Endothelial cell of umbilical vein (primary cell): ENCODE results near the gene LRRN4CL. TPM values are rescaled to one million over a fixed set of nuclear protein-coding genes. Genes with fewer than 3 reads are reported as not detected.

Experiments
- BruUV-seq: library from RNA; stranded (reverse); fragments of 400-500 nt; replicated peaks from 2 replicates; lab custom pipeline; 2021; lab: Mats Ljungman, UMichigan
- CTCF ChIA-PET: fragments of 300-600, 350-600 bp; sonication (Branson Sonifier 250); formaldehyde crosslinking; loops from one replicate; lab custom pipeline; 2021; ENCODE audit warnings: antibody characterized with exemption, inconsistent platforms; lab: Charles Lee
- POLR2A ChIA-PET: fragments of 300-600, 350-600 bp; sonication (Branson Sonifier 250); formaldehyde crosslinking; loops from one replicate; lab custom pipeline; 2021; ENCODE audit warnings: antibody characterized with exemption, inconsistent platforms; lab: Charles Lee
- DNase-seq: peaks from one replicate; pipeline ENCODE4 v3.0.0-alpha.2; 2011; ENCODE audit warnings: low read depth, low spot score
- FAIRE-seq: peaks from 2 replicates; lab custom pipeline; 2011; peaks lifted over from hg19 to GRCh38; lab: Jason Lieb, UNC
- H2AFZ ChIP-seq: 2 replicates; pipeline ENCODE4 v1.6.0; 2012; ENCODE audit warnings: low read depth, low read length, control low read depth, inconsistent platforms
- H3K27ac ChIP-seq: 2 replicates; pipeline ENCODE4 v1.5.1; 2011; ENCODE audit warnings: low read depth, mild to moderate bottlenecking, control low read depth, low read length, moderate library complexity; ENCODE audit not compliant: insufficient read depth
- H3K27me3 ChIP-seq, 2 experiments: 2 replicates each; pipeline versions ENCODE4 v1.6.0 to v1.6.1; 2011; ENCODE audit warnings: low read length in 2 of 2, mixed read lengths in 1 of 2; ENCODE audit not compliant: control insufficient read depth in 2 of 2, insufficient read depth in 2 of 2
- H3K36me3 ChIP-seq, 2 experiments: 2 replicates in 1 of 2; 3 replicates in 1 of 2; pipeline ENCODE4 v1.5.1; 2011; ENCODE audit warnings: low read length in 2 of 2, mild to moderate bottlenecking in 1 of 2, moderate library complexity in 1 of 2; ENCODE audit not compliant: control insufficient read depth in 2 of 2, insufficient read depth in 2 of 2; ENCODE audit errors: extremely low read depth in 1 of 2
- H3K4me1 ChIP-seq: 3 replicates; pipeline ENCODE4 v1.5.1; 2011; ENCODE audit warnings: mild to moderate bottlenecking, low read length; ENCODE audit not compliant: control insufficient read depth, insufficient read depth; ENCODE audit errors: extremely low read depth
- H3K4me2 ChIP-seq: 2 replicates; pipeline ENCODE4 v1.6.1; 2011; ENCODE audit warnings: low read length, control low read depth, mixed read lengths; ENCODE audit not compliant: insufficient read depth
- H3K4me3 ChIP-seq, 3 experiments: fragments of 200-600 bp in 1 of 3; sonication (generic), shearing (Covaris generic) in 1 of 3; replicated peaks in 1 of 3; 2 replicates each; pipeline ENCODE4 v1.5.1; 2011 to 2016; ENCODE audit warnings: control low read depth in 3 of 3, low read length in 3 of 3, mild to moderate bottlenecking in 2 of 3, inconsistent platforms in 1 of 3, low read depth in 1 of 3, moderate library complexity in 1 of 3; ENCODE audit not compliant: insufficient read depth in 1 of 3
- H3K79me2 ChIP-seq: 2 replicates; pipeline ENCODE4 v1.6.0; 2012; ENCODE audit warnings: low read length, inconsistent platforms; ENCODE audit not compliant: control insufficient read depth, insufficient read depth
- H3K9ac ChIP-seq: replicated peaks from 2 replicates; pipeline ENCODE3; 2011; ENCODE audit warnings: low read length, control low read depth; ENCODE audit not compliant: insufficient read depth; ENCODE audit errors: extremely low read depth
- H3K9me1 ChIP-seq: replicated peaks from 3 replicates; pipeline ENCODE4 v1.6.0; 2011; ENCODE audit warnings: mild to moderate bottlenecking, low read length; ENCODE audit not compliant: control insufficient read depth, insufficient read depth; ENCODE audit errors: extremely low read depth
- H3K9me3 ChIP-seq: replicated peaks from 2 replicates; pipeline ENCODE4 v1.5.1; 2012; ENCODE audit warnings: low read length, inconsistent platforms; ENCODE audit not compliant: control insufficient read depth, insufficient read depth
- H4K20me1 ChIP-seq: replicated peaks from 2 replicates; pipeline ENCODE3; 2011; ENCODE audit warnings: mild to moderate bottlenecking, low read length; ENCODE audit not compliant: control insufficient read depth, insufficient read depth; ENCODE audit errors: extremely low read depth
- CTCF ChIP-seq, 2 donors: IDR thresholded peaks; 1 replicate in 1 of 2; 2 replicates in 1 of 2; pipeline ENCODE4 v1.5.1; 2011; ENCODE audit warnings: low read length in 2 of 2, mild to moderate bottlenecking in 2 of 2, moderate library complexity in 2 of 2, control low read depth in 1 of 2, inconsistent platforms in 1 of 2, low read depth in 1 of 2; ENCODE audit not compliant: insufficient read depth in 1 of 2; ENCODE audit errors: extremely low read depth in 1 of 2
- EZH2 ChIP-seq: IDR thresholded peaks from 2 replicates; pipeline ENCODE4 v1.6.1; 2012; ENCODE audit warnings: borderline replicate concordance, low read depth, mild to moderate bottlenecking, moderate library complexity, low read length, inconsistent platforms; ENCODE audit not compliant: severe bottlenecking
- FOS ChIP-seq: IDR thresholded peaks from 2 replicates; pipeline ENCODE4 v1.6.1; 2011; ENCODE audit warnings: mild to moderate bottlenecking, low read length, moderate library complexity, borderline replicate concordance; ENCODE audit not compliant: insufficient read depth
- GATA2 ChIP-seq: IDR thresholded peaks from 2 replicates; pipeline ENCODE4 v1.7.0; 2011; ENCODE audit warnings: low read depth, mild to moderate bottlenecking, moderate library complexity, mixed read lengths, low read length; ENCODE audit not compliant: insufficient read length, insufficient read depth
- JUN ChIP-seq: IDR thresholded peaks from 2 replicates; pipeline ENCODE4 v1.6.1; 2011; ENCODE audit warnings: borderline replicate concordance, low read depth; ENCODE audit not compliant: insufficient read length, insufficient read depth
- MAX ChIP-seq: IDR thresholded peaks from 2 replicates; pipeline ENCODE4 v1.6.1; 2011; ENCODE audit not compliant: insufficient read depth, insufficient read length
- MYC ChIP-seq: IDR thresholded peaks from one replicate; pipeline ENCODE4 v1.6.1; 2011; ENCODE audit warnings: mild to moderate bottlenecking, low read depth, low read length
- POLR2A ChIP-seq: IDR thresholded peaks from 2 replicates; pipeline ENCODE4 v1.6.1; 2012; ENCODE audit warnings: low read depth, mild to moderate bottlenecking, control low read depth, low read length
- POLR2AphosphoS5 ChIP-seq: IDR thresholded peaks from 2 replicates; pipeline ENCODE4 v1.6.1; 2012; ENCODE audit warnings: low read depth, mild to moderate bottlenecking, control low read depth, low read length, moderate library complexity; ENCODE audit not compliant: insufficient read depth
- dilution Hi-C: fragments of 300-500 bp; cut with MboI; formaldehyde crosslinking; loops from one replicate; pipeline ENCODE4 v1.15.0; 2019; ENCODE audit warnings: low sequenced_read_pairs; ENCODE audit not compliant: extremely low pct_ligation_motif_present
- intact Hi-C: fragments of 100-400 bp; cut with micrococcal nuclease; formaldehyde crosslinking; loops from one replicate; pipeline ENCODE4 v1.10.0; 2022
- polyA plus RNA-seq, 4 experiments: library from polyadenylated mRNA; depleted of rRNA in 3 of 4; stranded (reverse) in 3 of 4; unstranded in 1 of 4; fragments of >200 nt; gene quantifications; 2 replicates each; pipeline versions ENCODE4 v1.2.1 to v1.2.3, GENCODE V29; 2011 to 2012; ENCODE audit warnings: missing spikeins in 1 of 4
- total RNA-seq: library from RNA; stranded (reverse); gene quantifications from 2 replicates; pipeline ENCODE4 v1.2.3, GENCODE V29; 2021

Gene LRRN4CL
- total and polyA plus RNA-seq, 2 donors (not counting 3 experiments of a cell fraction or from before 2014, with no cell fraction given): 0.20 TPM; not detected in 1

- Histone ChIP-seq H3K4me1 (peaks cover 11% of the 10 kb centered on the region), H3K9me3 (no peaks in the 10 kb centered on the region), H3K36me3 (peaks cover 0 to 4% of the 10 kb centered on the region in 2 experiments), H3K4me2 (no peak overlapping the region), H3K9ac (no peak overlapping the region), H3K27me3 (no peaks in the 10 kb centered on the region), H3K4me3 (no peak overlapping the region), H4K20me1 (no peaks in the 10 kb centered on the region), H2AFZ (no peak overlapping the region), H3K9me1 (no peaks in the 10 kb centered on the region), H3K79me2 (peaks cover 12% of the 10 kb centered on the region), H3K27ac (no peak overlapping the region)
- DNase-seq (no peak), FAIRE-seq (no peak)
- ChIA-PET CTCF (interaction anchor here (1.4 to 3.9 kb wide), 2 partner anchors 10 to 11 kb away, joined by 3 to 118 read pairs; partner anchors contain the start of genes LBHD1, LRRN4CL and UQCC3), POLR2A (no interaction called here)
- BruUV-seq: no TSS peak
- TF ChIP-seq POLR2A: no peak
- TF ChIP-seq GATA2: no peak
- TF ChIP-seq JUN: no peak
- no peak for TF ChIP-seq FOS
- TF ChIP-seq CTCF (IDR thresholded peaks at IDR 0.05; ENCODE audit: extremely low read depth in 1 of 2, insufficient read depth in 1 of 2, low read depth in 1 of 2, low read length in 2 of 2): no peak
- TF ChIP-seq MYC: no peak
- no peak for TF ChIP-seq EZH2
- TF ChIP-seq POLR2AphosphoS5: no peak
- no peak for TF ChIP-seq MAX
- intact Hi-C loops: no loop called here
- dilution Hi-C loops: no loop called here
These were observed 6.8 kb downstream of the LRRN4CL start for GRCh38 chr11:62682518-62682917.
